ENCODE data around the gene PINK1.
A peak's percentile ranks its signal among the peaks of the same experiment; 100 is the strongest.
"Not testable (repeated sequence)": the region's sequence is repeated elsewhere in the genome, so short reads cannot be mapped to it uniquely, and the experiment has no call there.

The PINK1 gene

DNA sequence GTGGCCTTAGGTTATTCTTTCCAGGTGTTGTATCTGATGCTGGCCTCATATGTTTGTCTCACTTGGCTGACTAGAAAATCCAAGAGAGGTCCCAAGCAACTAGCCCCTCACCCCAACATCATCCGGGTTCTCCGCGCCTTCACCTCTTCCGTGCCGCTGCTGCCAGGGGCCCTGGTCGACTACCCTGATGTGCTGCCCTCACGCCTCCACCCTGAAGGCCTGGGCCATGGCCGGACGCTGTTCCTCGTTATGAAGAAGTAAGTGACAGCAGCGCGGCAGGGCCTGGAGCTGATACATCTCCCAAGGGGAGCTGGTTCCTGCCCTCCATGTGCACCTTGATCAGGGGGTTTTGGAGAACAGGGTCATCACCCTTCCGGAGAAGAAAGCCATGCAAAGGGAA is 11.2 kb downstream of the PINK1 start:
- no peak for DNase-seq (ENCODE audit: low read depth in 2 of 2, low spot score in 1 of 2)

DNA sequence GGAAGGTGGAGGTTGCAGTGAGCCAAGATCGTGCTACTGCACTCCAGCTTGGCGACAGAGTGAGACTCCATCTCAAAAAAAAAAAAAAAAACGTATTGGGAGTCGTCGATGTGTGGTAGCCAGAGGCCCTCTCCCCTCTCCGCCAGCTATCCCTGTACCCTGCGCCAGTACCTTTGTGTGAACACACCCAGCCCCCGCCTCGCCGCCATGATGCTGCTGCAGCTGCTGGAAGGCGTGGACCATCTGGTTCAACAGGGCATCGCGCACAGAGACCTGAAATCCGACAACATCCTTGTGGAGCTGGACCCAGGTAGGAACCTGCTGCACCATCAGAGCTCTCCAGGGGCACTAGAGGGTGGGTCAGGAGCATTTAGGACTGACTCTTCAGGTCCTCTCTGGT is 12.2 kb downstream of the PINK1 start:
- no peak for DNase-seq (ENCODE audit: low read depth in 2 of 2, low spot score in 1 of 2)

DNA sequence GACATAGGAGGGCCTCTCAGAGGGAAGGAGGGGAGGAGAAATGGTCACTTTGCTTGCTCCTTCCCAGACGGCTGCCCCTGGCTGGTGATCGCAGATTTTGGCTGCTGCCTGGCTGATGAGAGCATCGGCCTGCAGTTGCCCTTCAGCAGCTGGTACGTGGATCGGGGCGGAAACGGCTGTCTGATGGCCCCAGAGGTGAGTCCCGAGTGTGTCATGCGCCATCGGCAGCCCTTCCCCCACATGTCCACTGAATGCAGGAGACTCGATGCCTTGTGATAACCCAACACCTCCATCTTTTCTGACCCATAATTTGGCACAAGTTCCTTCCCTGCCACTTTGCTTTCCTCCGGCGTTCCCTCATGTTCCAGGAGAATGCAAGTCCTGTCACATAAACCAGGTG is 15.2 kb downstream of the PINK1 start:
- DNase-seq (ENCODE audit: low read depth in 2 of 2, low spot score in 1 of 2) = no peak

DNA sequence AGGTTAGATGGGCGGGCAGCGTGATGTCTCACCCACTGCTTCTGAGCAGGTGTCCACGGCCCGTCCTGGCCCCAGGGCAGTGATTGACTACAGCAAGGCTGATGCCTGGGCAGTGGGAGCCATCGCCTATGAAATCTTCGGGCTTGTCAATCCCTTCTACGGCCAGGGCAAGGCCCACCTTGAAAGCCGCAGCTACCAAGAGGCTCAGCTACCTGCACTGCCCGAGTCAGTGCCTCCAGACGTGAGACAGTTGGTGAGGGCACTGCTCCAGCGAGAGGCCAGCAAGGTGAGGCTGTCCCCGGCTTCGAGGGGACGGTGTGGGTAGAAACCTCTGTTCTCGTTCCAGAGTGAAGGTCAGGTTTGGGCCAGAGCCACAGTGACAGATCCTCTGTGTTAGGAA is 15.7 kb downstream of the PINK1 start:
- DNase-seq (ENCODE audit: low read depth in 2 of 2, low spot score in 1 of 2) = no peak

DNA sequence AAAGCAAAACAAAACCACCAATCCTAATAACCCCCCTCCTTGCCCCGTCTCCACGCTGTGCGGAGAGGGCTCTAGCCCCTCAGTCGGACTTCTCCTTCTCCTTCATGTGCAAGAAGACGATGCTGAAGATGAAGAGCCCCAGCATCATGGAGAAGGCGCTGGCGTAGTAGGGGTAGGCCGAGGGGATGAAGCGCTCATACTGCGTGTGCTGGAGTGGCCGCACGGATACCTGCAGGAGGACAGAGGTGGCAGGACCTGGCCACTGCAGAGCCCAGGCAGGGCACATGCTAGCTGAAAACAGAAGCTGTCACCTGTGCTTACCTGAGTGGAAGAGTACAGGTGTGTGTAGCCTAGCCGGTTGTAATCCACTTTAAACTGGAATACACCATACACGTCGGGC is 19.0 kb downstream of the PINK1 start:
- no peak for DNase-seq (ENCODE audit: low read depth in 2 of 2, low spot score in 1 of 2)

DNA sequence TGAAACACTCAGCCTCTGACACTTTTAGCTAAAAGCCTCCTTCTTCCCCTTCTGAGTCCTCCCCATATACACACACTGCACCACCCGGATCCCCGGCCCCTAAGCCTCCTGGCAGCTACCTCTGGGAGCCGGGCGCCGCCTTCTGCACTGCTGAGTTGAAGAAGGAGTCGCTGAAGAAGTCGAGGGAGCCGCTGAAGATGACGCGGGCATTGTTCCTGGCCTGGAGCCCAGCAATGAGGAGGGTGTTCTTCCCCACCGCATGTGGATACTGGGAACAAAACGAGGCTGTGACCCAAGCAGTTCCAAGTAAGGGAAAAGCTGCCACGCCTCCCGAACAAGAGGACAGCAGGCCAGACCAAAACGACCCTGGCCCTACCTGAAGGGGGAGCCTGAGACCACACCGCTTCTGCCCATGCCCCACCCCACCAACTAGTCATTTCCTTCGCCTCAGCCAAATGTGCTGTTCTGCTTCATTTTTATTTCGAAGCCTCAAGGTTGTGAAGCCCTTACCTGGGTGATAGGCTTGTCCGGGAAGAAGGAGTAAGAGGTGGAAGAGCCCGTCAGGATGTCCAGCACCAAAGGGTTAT is 20.9 kb downstream of the PINK1 start:
- no peak for DNase-seq (ENCODE audit: low read depth in 2 of 2, low spot score in 1 of 2)

DNA sequence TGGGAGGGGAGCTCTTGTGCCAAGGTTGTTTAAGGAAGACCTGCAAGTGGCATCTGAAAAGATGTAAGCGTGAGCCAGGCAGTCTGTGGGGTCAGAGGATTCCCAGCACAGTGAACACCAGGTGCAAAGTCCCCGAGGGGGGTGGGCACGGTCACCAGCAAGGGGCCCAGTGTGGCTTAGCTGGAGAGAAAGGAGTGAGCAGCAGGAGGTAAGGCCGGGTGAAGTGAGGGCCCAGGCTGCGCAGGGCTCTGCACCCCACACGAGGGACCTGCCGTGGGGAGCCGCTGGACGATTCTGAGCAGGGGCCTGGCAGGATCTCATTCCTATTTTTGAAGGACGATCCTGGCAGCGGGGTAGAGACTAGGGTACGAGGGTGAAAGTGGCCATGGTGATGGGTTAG is 23.8 kb downstream of the PINK1 start:
- DNase-seq (ENCODE audit: low read depth in 2 of 2, low spot score in 1 of 2) = no peak

DNA sequence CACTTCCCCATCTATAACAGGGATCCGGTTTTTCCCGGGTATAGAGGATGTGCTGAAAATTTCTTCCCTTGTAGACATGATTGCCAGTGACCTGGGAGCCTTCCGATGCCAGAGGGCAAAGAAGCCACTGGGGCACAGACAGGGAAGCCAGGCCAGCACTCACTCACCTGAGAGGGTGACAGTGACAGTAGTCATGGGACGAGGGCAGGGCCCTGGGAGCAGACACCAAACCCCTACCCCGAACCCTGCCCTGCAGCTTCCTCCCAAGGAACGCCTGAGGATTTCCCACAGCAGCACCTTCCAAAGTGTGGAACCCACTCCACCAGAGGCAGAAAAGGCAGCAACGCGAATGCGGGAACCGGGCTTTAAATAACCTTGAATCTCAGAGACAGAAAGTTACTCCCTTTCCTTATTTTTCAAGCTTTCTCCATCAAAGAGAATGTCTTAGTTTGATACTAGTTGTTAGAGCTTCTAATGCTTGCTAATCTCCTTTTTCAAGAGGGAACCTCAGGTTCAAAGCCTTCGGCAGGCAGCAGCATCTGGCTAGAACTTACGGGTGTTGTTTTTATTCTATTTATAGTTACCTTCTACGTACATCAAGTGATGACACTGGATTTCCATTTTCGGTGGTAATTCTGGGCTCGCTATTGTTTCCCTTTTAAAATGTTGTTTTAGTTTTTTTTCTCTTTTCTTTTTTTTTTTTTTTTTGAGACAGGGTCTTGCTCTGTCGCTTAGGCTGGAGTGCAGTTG is 25.1 kb downstream of the PINK1 start:
- DNase-seq (ENCODE audit: low read depth in 2 of 2, low spot score in 1 of 2) = no peak

DNA sequence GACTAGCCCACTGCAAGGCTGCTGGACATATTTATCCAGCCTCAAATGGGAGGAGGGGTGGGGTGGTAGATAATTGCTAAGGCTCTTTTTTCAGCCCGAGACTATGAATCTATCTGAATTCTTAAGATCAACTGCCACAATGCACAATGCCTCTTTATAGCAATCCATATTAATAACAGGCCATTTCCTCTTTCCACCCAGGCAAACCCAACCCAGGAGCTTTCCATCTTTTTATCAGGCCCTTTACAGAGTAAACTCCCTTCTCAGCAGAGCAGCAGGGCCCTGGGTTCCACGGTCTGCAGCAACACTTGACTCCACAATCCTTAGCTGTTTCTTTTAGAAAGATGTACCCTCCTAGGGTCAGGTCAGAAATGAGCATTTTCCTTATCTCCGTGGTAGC is 27.1 kb downstream of the PINK1 start:
- no peak for DNase-seq (ENCODE audit: low read depth in 2 of 2, low spot score in 1 of 2)

DNA sequence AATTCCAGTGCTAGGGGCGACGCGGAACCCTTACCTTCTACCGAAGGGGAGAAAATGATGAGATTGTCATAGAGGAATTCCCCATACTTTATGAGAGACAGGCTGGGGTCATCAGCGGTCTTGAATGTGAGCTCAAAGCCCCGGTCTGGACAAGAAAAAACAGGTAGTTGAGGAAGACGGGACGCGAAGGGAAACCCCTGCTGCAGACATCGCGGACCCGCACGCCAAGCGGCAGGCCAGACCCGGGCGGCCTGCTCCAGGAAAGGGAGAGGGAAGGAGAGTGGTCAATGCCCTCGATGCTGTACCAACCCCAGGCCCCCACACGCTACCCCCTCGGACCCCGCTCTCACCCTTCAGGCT is 27.6 kb downstream of the PINK1 start:
- DNase-seq (ENCODE audit: low read depth in 2 of 2, low spot score in 1 of 2) = no peak

DNA sequence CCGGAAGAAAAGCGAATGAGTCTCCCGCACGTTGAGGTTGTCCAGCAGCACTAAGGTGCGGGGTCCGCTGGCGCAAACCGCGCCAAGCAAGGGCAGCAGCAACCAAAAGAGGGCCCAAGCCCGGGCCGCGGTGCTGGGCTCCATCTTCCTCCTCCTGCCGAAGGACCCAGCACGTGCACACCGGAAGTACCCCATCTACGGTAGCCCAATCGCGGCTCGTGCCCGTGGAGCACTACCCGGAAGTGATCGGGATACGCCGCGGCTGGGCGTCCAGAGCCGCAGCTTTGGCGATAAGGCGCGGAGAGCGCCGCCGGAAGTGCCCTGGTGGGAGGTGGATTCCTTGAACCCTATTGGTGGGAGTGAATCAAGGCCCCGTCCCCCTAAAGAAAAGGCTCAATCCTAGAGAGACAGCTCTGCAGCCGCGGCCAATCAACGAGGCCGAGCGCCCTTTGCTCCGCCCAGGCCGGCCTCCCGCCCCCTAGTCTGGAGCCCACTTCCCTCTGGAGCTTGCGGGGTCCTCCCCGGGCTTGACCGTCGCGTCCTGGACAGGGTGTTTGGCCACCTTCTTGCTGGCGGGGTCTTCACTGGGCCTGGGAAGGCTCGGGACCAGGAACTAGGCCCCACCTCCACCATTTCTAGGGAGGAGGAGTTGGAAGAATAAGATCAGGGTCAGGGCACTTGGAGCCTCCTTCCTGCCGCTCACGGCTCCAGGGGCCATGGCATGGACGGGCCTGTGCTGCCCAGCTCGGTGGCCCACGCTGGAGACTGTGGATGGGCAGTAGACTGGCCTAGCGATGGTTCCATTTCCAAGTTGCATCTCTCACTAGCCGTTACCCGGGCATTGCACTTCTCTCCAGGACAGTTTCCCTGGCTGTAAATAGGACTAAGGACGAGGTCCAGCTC is 28.2 kb downstream of the PINK1 start, which contains the start of gene DDOST:
TSS of gene DDOST (minus strand) at position 163 of the 903 bp plus-strand sequence. CDS start at position 144, 19 bp downstream.
- DNase-seq (ENCODE audit: low read depth in 2 of 2, low spot score in 1 of 2) = peak; percentile 79 to 91

DNA sequence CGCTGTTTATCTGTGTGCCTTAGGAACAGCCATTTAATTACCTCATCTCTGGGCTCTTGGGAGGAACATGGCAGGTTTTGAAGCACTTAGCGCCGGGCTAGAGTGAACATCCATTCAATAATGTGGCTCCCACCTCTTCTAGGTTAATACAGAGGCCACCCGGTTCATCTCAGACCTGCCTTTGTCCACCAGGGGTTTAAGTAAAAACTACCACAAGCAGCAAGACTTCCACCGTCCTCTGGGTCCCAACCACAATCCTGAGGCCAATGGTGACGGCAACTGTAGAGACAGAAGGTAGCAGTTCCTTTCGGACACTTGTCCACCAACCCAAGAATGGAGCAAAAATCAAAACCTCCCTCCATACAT is 28.8 kb downstream of the PINK1 start:
- DNase-seq (ENCODE audit: low read depth in 2 of 2, low spot score in 1 of 2) = no peak

DNA sequence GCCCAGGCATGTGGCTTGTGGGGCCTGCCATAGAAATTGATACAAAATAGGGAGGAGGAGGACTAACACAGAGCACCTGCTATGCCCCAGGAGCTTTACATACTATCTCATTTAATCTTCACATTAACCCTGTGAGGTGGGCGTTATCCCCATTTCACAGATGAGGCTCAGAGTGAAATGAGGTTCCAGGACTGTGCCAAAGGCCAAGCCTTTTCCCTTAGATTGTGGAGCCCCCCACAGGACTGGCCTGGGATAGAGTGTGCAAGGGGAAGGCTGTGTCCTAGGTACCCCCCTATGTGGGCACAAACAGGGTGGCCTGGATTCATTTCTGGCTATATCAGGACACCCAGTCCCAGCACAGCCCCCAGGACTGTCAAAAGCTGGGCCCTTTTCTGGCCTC is 30.1 kb downstream of the PINK1 start:
- no peak for DNase-seq (ENCODE audit: low read depth in 2 of 2, low spot score in 1 of 2)

DNA sequence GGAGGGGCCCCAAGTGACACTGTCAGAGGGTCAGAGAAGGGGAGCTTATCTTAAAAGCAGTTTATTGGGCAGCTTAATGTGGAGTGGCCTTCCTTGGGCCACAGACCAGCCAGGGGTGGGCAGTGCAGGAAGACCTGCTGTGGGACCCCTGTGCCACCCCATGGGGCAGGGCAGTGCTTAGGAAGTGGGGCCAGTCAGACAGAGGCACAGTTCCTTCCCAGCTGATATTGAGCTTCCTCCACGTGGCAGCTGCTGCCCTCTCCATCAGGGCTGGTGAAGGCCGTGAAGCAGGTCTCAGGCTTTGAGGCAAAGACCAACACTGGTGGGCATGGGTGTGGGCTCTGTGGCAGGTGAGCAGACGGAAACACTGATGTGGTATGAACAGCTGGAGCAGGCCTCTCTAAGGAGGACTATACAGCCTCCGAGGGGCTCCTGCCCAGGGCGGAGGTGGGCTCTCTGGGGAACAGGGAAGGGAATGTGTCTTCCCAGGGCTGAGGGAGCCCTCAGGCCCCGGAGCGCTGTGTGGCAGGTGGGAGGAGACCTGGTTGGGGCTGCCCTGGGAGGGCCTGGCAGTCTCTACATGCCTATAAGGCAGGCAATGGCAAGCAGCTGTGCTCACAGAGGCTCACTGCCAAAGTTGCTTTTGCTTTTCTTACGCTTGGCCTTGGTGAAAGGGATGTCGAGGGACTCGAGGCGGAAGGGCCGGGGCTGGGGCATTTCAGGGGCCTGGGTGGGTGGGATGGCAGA is 30.9 kb downstream of the PINK1 start:
- DNase-seq (ENCODE audit: low read depth in 2 of 2, low spot score in 1 of 2) = no peak

DNA sequence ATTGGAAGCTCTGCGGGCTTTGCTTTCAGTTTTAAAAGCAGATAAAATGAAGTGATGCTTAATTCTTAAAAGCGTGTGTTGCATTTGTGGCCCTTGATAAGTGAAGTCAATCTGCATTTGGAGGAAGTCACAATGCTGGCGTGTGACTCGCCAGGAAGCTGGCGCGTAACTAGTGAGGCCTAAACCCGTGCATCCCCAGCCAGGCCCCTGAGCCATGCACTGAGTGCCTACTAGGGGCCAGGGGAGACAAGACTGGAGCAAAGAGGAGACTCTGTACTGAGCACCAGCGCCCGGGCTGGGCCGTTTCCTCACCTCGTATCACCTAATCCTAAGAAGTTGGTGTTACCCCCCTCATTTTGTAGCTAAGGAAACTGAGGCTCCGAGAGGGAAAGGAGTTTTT is 32.5 kb downstream of the PINK1 start:
- no peak for DNase-seq (ENCODE audit: low read depth in 2 of 2, low spot score in 1 of 2)

DNA sequence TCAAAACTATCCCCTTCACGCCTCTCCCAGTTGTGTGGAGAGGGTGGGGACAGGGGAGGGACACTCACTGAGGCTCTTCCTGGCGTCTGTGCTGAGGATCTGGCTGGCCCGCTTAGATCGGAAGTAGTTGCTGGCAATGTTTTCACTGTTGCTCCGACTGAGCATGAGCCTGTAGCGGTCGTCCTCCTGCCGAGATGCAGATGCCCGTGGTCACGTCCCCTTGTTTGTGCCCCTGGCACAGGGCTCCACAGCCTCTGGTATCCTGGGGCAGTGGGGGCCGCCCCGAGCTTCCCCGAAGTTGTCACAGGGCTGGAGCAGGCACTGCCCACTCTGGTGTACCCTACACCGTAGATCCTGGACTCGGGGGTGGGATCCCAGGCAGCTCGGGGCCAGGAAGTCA is 32.9 kb downstream of the PINK1 start:
- no peak for DNase-seq (ENCODE audit: low read depth in 2 of 2, low spot score in 1 of 2)

DNA sequence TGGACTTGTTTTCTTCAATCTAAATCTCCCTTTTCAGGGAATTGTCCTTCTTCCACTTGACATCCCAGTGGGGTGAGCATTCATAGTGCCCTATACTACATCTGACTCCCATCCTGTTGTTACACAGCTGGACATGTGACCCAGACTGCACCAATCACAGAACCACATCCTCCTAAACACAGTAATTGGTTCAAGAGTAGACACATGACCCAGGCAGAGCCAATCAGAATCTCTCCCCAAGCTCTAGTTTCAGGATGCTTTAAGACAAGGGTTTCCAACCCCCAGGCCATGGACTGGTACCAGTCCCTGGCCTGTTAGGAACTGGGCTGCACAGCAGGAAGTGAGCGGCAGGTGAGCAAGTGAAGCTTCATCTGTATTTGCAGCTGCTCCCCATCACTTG is 33.5 kb downstream of the PINK1 start:
- DNase-seq (ENCODE audit: low read depth in 2 of 2, low spot score in 1 of 2) = no peak

DNA sequence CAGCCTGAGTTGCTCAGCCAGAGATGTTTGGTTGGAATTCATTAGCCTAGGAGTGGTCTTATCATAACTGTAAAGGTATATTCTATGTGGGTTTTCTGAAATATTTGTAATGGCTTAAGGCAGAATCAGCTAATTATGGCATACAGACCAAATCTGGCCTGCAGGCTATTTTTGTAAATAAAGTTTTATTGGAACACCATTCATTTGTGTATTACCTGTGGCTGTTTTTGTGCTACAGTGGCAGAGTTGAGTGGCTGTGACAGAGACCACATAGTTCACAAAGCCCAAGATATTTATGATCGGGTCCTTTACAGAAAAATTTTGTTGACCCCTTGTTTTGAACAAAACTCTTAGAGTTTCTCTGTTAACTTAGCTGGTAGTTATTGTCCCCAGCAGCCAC is 35.3 kb downstream of the PINK1 start:
- DNase-seq (ENCODE audit: low read depth in 2 of 2, low spot score in 1 of 2) = no peak

DNA sequence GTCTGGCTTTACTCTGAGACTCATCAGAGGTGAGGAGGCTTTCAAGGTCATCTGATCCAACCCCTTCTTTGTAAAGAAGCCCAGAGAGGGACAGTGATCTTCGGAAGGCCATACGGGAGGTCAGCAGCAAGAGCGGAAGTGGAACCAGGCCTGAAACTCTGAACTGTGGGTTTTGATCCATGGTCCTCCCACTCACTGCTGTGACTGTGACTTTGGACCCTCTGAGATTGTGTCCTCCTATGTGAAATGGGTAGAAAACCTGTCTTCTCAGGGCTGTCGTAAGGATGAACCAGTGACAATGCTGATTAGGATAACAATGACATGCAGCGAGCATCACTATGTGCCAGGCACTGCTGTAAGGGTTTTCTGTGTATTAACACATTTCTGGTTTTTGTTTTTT is 37.7 kb downstream of the PINK1 start:
- DNase-seq (ENCODE audit: low read depth in 2 of 2, low spot score in 1 of 2) = no peak

DNA sequence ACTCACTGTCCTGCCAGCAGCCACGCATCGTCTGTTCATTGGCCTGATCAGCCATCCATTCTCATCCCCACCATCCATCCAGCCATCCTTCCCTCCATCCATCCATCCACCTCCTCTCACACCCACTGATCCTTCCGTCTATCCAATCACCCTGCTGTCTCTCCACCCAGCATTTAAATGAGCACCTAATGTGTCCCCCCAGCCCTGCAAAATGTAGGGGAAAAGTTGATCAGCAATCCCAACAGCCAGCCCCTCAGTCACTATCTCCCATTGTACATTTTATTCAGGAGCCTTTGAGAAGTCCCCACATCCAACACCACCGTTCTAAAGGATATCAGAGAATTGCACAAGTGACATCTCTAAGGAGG is 39.0 kb downstream of the PINK1 start:
- no peak for DNase-seq (ENCODE audit: low read depth in 2 of 2, low spot score in 1 of 2)

DNA sequence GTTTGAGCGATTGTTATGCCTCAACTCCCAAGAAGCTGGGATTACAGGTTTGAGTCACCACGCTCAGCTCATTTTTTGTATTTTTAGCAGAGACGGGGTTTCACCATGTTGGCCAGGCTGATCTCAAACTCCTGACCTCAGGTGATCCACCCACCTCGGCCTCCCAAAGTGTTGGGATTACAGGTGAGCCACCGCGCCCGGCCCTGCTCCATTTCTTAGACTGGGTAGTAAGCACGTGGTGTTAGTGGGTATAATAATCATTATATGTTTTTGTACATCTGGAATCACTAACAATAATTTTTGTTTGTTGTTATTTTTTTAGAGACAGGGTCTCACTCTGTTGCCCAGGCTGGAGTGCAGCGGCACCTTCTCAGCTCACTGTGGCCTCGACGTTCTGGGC is 40.4 kb downstream of the PINK1 start:
- DNase-seq (ENCODE audit: low read depth in 2 of 2, low spot score in 1 of 2) = not testable (repeated sequence)

DNA sequence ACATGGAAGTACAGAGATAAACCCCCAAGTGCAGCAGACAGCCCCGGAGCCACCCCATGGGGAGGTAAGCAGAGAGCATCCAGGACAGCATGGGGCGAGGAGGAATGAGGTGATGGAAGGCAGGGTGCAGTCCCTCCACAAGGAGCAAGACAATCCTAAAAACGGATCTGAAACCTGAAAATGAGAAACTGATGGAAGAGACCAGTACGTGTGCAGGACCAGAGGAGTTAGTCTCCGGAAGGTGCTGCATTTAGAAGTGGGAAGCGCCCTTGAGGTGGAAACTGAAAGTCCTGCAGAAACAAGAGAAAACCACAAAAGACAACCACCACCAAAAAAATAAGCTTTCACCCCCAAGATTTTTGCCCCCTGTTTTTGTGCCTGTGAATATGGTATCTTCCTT is 45.3 kb downstream of the PINK1 start:
- no peak for DNase-seq (ENCODE audit: low read depth in 2 of 2, low spot score in 1 of 2)

Data from stimulated activated CD8-positive, alpha-beta memory T cell treated with anti-CD3 and anti-CD28 coated beads, Interleukin-4, amount 100 ng/mL, for 4 hours (primary cell).